Panc1 (cell line): Measurements from ENCODE around the gene LIME1. TPM values are rescaled to one million over a fixed set of nuclear protein-coding genes. Genes with fewer than 3 reads are reported as not detected.

Source experiments
- ATAC-seq: fragments of 200-7000 bp; cut with Tn5 transposase; 2 replicates; pipeline ENCODE4 v1.9.1; 2020; ENCODE audit warnings: mild to moderate bottlenecking, moderate library complexity
- BruUV-seq: library from RNA; stranded (reverse); fragments of 400-500 nt; replicated peaks from 2 replicates; lab custom pipeline; 2021; lab: Mats Ljungman, UMichigan
- CTCF ChIA-PET: fragments of 300-600 bp; sonication (Branson Sonifier 250); formaldehyde crosslinking; loops from one replicate; lab custom pipeline; 2022; ENCODE audit warnings: antibody characterized with exemption; lab: Charles Lee
- POLR2A ChIA-PET: fragments of 300-600 bp; sonication (Branson Sonifier 250); formaldehyde crosslinking; loops from one replicate; lab custom pipeline; 2022; ENCODE audit warnings: antibody characterized with exemption; lab: Charles Lee
- DNase-seq: peaks from one replicate; pipeline ENCODE4 v3.0.0-alpha.2; 2010; ENCODE audit warnings: low read depth, low spot score
- H3K27ac ChIP-seq: 2 replicates; pipeline ENCODE4 v1.5.1; 2011; ENCODE audit warnings: mild to moderate bottlenecking, low read length, inconsistent platforms
- H3K27me3 ChIP-seq: fragments of 200-500 bp; sonication (Bioruptor generic); 2 replicates; pipeline ENCODE4 v1.6.0; 2014; ENCODE audit warnings: low read length, inconsistent platforms; ENCODE audit not compliant: control insufficient read depth, insufficient read depth
- H3K36me3 ChIP-seq: fragments of 200-500 bp; sonication (Bioruptor generic); 2 replicates; pipeline ENCODE4 v1.5.1; 2014; ENCODE audit warnings: inconsistent platforms, mild to moderate bottlenecking, low read length, moderate library complexity; ENCODE audit not compliant: control insufficient read depth, insufficient read depth
- H3K4me1 ChIP-seq: 2 replicates; pipeline ENCODE4 v1.5.1; 2011; ENCODE audit warnings: inconsistent platforms, mild to moderate bottlenecking, low read length, moderate library complexity; ENCODE audit not compliant: control insufficient read depth, insufficient read depth
- H3K4me3 ChIP-seq, 2 experiments: 2 replicates each; pipeline ENCODE4 v1.5.1; 2011 to 2012; ENCODE audit warnings: low read depth in 2 of 2, low read length in 2 of 2, mild to moderate bottlenecking in 2 of 2, inconsistent platforms in 1 of 2, moderate library complexity in 1 of 2
- H3K9me3 ChIP-seq: fragments of 200-500 bp; sonication (Bioruptor generic); 2 replicates; pipeline ENCODE4 v1.5.1; 2014; ENCODE audit warnings: low read depth, mild to moderate bottlenecking, inconsistent platforms, low read length, moderate library complexity; ENCODE audit not compliant: control insufficient read depth, insufficient read depth
- CTCF ChIP-seq: fragments of 450-650 bp; IDR thresholded peaks from 2 replicates; pipeline ENCODE4 v1.5.1; 2017; ENCODE audit warnings: mild to moderate bottlenecking
- POLR2AphosphoS5 ChIP-seq: IDR thresholded peaks from 2 replicates; pipeline ENCODE4 v1.6.1; 2012; ENCODE audit warnings: mild to moderate bottlenecking, low read depth, low read length, moderate library complexity
- SIN3A ChIP-seq: IDR thresholded peaks from 2 replicates; pipeline ENCODE4 v1.6.1; 2012; ENCODE audit warnings: low read depth, mild to moderate bottlenecking, low read length, moderate library complexity, borderline replicate concordance; ENCODE audit not compliant: insufficient read depth
- TCF7L2 ChIP-seq: IDR thresholded peaks from 2 replicates; pipeline ENCODE4 v1.6.1; 2011; ENCODE audit warnings: mild to moderate bottlenecking, low read depth, low read length, inconsistent platforms
- in situ Hi-C: cut with HindIII; loops from 2 replicates; pipeline ENCODE4 v1.10.0; 2016; ENCODE audit warnings: low sequenced_read_pairs, low pct_unique_long_range_greater_than_20kb
- intact Hi-C: fragments of 100-400 bp; cut with micrococcal nuclease; formaldehyde crosslinking; loops from one replicate; pipeline ENCODE4 v1.10.0; 2022; ENCODE audit not compliant: unreplicated experiment
- total RNA-seq: library from RNA; stranded (reverse); gene quantifications from one replicate; pipeline ENCODE4 v1.2.1, GENCODE V29; 2021; ENCODE audit not compliant: unreplicated experiment
- TF ChIP-seq, protein P1 (sequence below), 2 experiments: IDR thresholded peaks; 2 replicates each; pipeline ENCODE4 v1.6.1; 2011 to 2012; ENCODE audit warnings: low read depth in 2 of 2, control low read depth in 1 of 2, low read length in 1 of 2, mild to moderate bottlenecking in 1 of 2, moderate library complexity in 1 of 2; ENCODE audit not compliant: insufficient read depth in 1 of 2

Gene LIME1
- total RNA-seq, 1 experiment from 2014 or later, result 15.2 TPM

GRCh38 chr20:63752411-63753101 lies 16.1 kb downstream of the LIME1 start:
- no peaks in the 10 kb centered on the region for H3K36me3 ChIP-seq
- H3K27ac ChIP-seq, result no peak overlapping the region
- 0 out of 2 replicates have a peak, but pooled peaks cover 2% of the 10 kb centered on the region for H3K4me1 ChIP-seq
- ChIA-PET POLR2A (interaction anchor here (0.5 kb wide), 1 partner anchor 23 kb away, joined by 3 read pairs; no protein-coding TSS in a partner anchor), CTCF (interaction anchor here (0.6 kb wide), 1 partner anchor 22 kb away, joined by 3 read pairs; no protein-coding TSS in a partner anchor)
- intact Hi-C loops (no loop called here), in situ Hi-C loops (no loop called here)
- no peaks in the 10 kb centered on the region for H3K9me3 ChIP-seq
- H3K4me3 ChIP-seq, result no peak overlapping the region
- ATAC-seq, result peak; percentile 32; the same call in 1 of the 2 replicates
- H3K27me3 ChIP-seq, result no peaks in the 10 kb centered on the region
- no TSS peak for BruUV-seq
- DNase-seq, result no peak
- TF ChIP-seq TCF7L2 (no peak), POLR2AphosphoS5 (no peak), CTCF (no peak), SIN3A (no peak)
- TF ChIP-seq, protein P1, sequence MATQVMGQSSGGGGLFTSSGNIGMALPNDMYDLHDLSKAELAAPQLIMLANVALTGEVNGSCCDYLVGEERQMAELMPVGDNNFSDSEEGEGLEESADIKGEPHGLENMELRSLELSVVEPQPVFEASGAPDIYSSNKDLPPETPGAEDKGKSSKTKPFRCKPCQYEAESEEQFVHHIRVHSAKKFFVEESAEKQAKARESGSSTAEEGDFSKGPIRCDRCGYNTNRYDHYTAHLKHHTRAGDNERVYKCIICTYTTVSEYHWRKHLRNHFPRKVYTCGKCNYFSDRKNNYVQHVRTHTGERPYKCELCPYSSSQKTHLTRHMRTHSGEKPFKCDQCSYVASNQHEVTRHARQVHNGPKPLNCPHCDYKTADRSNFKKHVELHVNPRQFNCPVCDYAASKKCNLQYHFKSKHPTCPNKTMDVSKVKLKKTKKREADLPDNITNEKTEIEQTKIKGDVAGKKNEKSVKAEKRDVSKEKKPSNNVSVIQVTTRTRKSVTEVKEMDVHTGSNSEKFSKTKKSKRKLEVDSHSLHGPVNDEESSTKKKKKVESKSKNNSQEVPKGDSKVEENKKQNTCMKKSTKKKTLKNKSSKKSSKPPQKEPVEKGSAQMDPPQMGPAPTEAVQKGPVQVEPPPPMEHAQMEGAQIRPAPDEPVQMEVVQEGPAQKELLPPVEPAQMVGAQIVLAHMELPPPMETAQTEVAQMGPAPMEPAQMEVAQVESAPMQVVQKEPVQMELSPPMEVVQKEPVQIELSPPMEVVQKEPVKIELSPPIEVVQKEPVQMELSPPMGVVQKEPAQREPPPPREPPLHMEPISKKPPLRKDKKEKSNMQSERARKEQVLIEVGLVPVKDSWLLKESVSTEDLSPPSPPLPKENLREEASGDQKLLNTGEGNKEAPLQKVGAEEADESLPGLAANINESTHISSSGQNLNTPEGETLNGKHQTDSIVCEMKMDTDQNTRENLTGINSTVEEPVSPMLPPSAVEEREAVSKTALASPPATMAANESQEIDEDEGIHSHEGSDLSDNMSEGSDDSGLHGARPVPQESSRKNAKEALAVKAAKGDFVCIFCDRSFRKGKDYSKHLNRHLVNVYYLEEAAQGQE (IDR thresholded peaks at IDR 0.05; ENCODE audit: insufficient read depth in 1 of 2, low read depth in 2 of 2, low read length in 1 of 2), result no peak

- H3K27ac ChIP-seq, result no peak overlapping the region
- H3K27me3 ChIP-seq, result no peaks in the 10 kb centered on the region
- no TSS peak for BruUV-seq
- H3K4me3 ChIP-seq, result no peak overlapping the region
- DNase-seq, result no peak
- no peak for ATAC-seq
- TF ChIP-seq POLR2AphosphoS5 (no peak), SIN3A (no peak), CTCF (no peak), TCF7L2 (no peak)
- TF ChIP-seq, protein P1 (IDR thresholded peaks at IDR 0.05; ENCODE audit: insufficient read depth in 1 of 2, low read depth in 2 of 2, low read length in 1 of 2), result no peak
- no peaks in the 10 kb centered on the region for H3K4me1 ChIP-seq
- H3K9me3 ChIP-seq, result no peaks in the 10 kb centered on the region
- POLR2A ChIA-PET, result interaction anchor here (0.5 kb wide), 1 partner anchor 22 kb away, joined by 3 read pairs; no protein-coding TSS in a partner anchor
- intact Hi-C loops (no loop called here), in situ Hi-C loops (no loop called here)
- CTCF ChIA-PET, result no interaction called here
- no peaks in the 10 kb centered on the region for H3K36me3 ChIP-seq
Measured at GRCh38 chr20:63753381-63753780, 16.9 kb downstream of the LIME1 start.
